ENCODE results near the gene FTO.

FTO gene

DNA sequence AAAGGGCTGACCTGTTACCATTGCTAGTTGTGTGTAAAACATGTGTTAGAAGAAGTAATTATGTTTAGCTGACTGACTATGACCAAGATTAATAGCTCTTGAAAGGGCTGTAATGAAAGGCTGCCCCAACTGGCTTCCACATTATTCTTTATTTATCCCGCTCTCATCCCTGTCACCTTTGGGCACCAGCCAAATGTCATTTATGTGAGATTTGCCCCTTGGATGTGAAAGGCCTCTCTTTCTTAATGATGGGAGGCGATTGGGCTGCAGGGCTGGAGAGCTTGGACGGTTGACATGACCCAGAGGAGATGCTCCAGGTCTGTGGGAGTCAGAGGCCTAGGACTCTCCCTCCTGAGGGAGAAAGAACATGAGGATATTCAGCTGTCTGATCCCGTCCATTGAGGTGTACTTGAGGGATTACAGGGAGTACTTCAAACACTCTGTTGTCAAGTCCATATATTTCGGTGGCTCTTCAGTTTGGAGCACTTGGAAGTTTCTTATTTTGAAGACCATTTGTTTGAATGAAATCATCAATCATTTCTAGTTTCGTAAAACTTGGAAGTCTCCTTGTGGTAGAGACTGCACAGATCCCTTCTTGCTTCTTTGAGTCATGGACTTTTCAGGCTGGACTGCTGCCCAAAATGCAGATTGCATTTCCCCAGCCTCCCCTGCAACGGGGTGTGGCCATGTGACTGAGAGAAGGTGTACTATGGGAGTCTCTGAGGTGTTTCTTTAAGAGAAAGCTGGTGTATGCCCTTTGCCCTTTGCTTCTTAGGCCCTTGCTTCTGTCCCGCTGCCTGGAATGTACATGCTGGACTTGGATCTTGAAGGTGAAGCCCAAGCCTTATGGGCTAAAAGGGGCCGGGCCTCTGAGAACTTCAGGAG is 51.3 kb downstream of the FTO start:
- no peak for DNase-seq (ENCODE audit: low read depth, low spot score)

DNA sequence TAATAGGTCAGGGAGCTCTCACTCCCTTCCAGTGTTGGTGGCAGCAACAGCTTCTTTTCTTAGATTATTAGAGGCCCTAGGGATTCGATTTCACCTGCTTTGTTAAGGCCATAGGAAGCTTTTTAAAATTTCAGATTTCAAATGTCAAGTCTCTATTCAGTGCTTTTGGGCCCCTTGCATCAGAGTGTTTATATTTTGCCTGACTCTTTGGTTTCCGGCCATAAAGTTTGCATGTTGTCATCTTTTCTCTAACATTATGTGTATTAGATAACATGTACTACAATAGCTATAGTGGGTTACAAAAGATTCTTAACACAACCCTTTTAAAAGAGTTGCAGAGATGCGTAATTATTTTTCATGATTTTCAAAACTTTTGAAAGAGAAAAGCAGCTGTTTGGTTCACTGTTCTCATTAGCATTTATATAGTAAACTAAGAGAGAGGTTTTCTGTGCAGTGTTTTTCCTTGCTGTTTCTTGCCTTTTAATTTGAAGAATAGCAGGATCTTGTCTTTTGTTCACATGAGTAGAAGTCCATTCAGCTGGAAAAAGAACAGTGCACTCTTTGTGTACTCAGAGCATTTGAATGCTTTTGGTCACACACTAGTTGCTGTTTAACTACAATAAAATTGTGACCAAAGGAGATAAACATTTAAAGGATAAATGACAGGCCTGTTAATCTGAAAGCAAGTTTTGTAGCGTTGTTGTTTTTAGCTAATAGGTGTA is 52.5 kb downstream of the FTO start:
- no peak for DNase-seq (ENCODE audit: low read depth, low spot score)

DNA sequence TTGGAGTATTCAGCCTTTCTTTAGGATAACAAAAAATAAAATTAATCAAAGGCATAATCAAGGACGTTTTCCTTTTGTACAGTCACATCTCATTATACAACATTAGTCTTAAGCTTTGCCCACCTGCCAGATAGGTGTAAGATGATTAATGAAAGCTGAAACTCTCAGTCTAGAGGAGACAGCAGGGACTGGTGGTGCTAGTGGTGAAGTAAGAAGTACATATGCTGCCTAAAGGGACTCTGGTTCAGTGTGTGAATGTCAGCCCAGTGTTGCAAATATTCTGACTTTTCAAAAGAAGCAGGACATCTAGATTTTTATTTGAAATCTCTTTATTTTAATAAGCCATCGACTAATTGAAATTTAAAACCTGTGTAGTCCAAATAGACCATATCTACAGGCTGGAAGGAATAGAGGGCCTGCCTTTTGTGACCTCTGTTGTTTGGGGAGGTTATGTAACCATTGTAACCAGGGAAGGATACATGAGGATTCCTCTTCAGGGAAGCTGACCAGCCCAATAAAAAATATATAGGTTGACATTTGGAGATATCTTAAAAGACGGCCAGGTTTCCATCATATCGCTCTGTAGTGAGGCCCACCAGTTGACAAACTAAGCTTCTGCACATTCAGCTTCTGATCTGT is 54.1 kb downstream of the FTO start:
- DNase-seq (ENCODE audit: low read depth, low spot score) = no peak

DNA sequence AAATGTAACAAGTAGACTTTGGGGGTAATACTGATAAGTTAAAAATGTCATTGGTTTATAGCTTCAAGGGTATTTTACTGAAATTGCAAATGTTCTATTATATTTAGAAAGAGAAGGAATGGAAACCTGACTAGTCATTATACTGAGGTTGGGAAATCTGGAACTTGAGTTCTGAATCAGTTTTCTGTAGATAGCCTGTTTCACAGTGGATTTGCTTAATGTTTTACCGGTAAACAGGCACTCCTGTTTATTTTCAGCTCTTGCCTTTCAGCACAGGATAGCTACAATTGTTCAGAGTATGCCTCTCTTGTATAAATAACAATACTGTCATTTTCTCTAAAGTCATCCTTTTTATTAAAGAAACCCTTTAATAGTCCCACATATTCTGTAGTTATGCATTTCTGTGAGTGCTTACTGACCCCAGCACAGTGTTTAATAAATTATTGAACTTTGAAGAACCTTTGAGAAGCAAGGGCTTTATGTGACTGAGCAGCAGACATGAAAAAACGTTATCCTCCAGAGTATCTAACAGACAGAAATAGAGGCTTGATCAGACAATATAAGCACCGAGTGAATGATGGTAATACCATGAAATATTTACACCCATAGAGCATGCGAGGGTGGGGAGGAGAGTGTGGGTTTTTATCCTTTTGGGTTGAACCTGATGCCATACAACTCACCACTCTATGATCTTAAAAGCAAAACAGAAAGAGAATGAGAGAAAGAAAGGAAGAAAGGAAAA is 58.2 kb downstream of the FTO start:
- no peak for DNase-seq (ENCODE audit: low read depth, low spot score)

DNA sequence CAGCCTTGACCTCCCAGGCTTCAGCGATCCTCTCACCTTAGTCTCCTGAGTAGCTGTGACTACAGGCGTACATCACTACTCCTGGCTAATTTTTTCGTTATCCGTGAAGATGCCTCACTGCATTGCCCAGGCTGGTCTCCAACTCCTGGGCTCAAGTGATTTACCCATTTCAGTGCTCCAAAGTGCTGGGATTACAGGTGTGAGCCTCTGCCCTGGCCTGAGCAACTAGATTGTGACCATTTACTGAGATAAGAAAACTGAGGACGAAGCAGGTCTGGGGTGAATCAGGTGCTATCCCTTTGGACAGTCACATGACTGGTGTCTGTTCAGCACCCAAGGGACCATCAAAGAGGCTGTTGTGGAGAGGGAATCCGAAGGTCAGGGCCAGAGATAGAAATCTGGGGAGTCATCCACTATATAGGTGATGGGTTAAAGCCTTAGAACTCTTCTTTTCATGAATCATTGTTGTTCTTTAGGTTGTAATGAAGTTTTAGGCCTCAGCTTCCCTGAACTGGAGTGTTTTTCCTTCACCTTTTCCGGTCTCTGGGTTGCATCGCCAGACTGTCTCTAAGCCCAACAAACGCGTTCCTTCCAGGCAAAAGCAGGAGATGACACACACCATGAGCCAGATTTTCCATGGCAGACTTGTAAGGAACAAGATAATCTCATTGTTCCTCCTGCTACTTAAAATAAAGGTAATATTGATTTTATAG is 62.5 kb downstream of the FTO start:
- DNase-seq (ENCODE audit: low read depth, low spot score) = no peak

DNA sequence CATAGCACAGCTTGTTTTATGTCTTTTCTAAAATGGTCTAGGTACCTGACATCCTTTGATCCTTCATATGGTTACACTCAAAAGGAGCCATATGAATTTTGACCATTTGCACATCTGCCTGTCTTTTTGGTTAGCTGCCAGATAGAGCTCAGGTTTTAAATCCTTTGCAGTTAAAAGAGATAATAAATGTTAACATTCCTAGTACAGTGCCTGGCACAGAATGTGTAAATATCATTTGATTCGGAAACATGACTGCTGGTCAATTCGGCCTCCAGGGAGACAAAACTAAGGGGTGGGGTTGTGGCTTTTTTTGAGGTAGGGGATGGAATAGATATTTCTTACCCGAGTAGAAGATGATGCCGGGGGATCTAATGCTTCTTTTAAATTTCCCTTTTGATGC is 64.2 kb downstream of the FTO start:
- no peak for DNase-seq (ENCODE audit: low read depth, low spot score)

DNA sequence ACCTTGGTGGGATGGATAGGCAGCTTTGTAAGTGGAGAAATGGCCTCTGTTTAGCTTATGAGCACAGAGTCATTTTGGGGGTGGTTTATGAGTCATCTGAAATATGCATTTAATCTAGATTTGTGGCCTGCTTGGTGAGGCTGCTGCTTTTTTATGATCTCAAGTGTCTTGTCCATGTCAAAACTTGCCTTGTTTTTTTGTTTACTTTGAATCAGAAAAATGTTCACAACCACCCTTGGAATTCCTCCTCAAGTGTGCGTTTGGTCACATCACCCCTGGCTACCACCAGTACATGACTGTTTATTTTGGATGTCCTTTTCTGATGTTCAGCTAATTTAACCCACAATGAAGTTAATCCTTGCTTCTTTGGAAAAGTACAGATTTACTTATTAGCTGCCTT is 64.6 kb downstream of the FTO start:
- no peak for DNase-seq (ENCODE audit: low read depth, low spot score)

DNA sequence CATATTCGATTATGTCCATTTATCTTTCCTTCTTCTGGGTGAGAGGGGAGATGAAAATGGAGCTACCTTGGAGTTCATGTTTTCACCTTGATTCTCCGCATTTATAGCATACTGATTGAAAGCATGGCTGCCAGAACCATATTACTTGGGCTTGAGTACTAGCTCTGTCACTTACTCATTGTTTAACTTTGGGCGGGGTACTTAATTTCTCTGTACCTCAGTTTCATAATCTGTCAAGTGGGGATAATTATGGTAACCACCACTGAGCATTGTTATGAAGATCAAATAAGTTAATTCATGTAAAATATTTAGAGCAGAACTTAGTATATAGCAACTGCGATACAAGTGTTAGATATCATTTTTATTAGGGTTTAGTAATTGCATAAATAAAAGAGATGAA is 65.2 kb downstream of the FTO start:
- no peak for DNase-seq (ENCODE audit: low read depth, low spot score)

DNA sequence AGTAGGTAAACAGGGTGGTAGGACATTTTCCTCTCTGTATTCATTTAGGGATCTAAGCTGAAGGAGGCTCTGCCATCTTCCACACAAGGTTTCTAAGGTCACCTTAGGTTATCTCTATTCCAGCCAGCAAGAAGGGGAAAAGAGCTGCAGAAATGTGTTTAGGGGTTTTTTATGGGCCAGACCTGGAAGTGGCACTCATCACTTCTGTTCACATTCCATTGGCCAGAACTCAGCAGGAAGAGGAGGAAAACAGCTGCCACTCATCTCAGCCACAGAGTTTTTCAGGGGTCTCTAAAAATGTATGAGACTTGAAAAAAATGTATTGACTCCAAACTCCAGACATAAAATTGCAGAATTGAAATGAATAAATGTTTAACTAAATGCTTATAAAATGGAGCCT is 65.8 kb downstream of the FTO start:
- no peak for DNase-seq (ENCODE audit: low read depth, low spot score)

DNA sequence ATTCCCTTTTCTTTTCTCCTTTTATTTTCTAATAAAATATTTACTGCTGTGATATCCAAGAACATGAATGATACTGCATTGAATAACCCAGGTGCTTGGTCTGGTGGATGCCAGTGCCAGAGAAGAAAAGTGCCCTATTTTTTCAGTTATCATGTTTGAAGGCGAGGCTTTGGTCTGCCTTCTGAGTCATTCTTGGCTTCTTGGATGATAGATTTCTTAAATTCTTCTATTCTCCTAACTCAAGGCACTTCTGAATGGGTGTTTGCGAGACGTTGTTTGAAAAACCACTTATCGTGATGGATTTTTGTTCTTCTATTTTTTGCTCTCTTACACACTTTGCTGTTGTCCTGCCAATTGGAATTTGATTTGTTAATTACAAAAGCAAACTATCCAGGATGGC is 66.7 kb downstream of the FTO start:
- no peak for DNase-seq (ENCODE audit: low read depth, low spot score)

DNA sequence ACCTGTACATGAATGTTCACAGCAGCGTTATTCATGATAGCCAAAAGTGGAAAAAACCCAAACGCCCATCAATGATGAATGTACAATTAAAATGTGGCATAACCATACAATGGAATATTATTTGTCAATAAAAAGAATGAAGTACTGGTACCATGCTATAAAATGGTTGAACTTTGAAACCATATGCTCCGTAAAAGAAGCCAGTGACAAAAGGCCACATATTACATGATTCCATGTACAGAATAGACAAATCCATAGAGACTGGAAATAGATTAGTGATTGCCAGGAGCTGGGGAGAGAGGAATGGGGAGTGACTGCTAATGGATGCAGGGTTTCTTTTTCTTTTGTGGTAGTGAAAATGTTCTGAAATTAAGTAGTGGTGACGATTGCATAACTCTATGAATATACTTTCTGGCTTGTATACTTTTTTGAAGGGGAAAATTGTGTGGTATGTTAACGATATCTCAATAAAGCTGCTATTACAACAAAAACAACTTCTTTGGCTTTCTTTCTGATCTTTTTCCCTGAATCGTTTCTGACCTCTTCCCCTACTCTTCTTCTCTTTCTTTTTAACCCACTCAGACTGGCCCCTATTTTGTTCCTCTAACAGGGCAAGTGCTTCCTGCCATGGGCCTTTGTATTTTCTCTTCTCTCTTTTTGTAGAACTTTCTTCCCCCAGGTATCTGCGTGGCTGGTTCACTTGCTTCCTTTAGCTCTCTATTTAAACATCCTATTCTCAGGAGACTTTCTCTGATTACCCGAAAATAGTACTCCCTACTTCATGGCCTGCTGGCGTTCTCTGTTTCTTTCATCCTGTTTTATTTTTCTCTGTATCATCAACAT is 67.9 kb downstream of the FTO start:
- no peak for DNase-seq (ENCODE audit: low read depth, low spot score)

DNA sequence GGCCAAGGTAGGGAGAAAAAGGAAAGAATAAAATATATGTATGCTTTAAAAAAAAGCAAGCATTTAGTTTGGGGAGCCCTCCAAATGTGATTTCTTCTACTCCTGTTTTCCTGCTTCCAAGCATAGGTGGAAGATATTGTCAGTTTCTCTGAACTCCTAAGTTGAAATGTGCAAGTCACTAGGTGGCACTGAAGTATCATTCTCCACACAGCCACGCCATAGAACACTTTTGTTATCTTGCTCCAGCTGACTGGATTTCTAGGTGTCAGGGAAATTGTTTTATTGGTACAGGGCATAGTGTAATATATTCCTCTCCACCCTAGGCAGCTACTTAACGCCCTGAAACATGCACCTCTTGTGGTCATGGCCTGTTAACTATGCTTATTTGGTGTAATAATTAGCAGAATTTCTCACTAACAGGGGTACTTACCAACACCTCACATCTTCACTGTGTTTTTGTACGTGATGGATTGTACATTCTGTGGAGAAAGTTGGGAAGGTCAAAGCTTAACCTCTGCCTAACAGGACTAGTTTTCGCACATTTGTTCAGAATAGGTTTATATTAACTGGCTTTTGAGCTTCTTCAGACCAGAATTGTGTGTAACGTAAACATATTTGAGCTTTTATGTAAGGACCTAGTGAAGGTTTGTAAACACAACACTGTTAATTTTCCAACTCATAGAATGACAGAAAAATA is 69.3 kb downstream of the FTO start:
- DNase-seq (ENCODE audit: low read depth, low spot score) = no peak

DNA sequence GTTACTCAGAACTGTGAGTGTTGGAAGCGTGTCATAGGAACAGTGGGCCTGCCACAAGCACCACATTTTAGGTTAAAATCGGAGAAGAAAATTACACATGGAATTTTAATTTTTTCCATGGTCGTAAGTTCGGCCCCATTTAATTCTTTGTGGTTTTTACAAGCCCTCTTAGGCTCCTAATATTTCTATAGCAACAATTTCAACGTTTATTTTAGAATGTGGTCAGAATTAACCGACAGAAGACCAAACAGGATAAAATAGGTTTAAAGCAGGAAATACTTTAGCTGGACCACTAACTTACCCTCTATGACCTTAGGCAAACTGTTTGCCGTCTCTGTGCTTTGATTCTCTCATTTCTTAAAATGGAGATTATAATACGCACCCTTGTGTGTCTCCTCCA is 69.9 kb downstream of the FTO start:
- DNase-seq (ENCODE audit: low read depth, low spot score) = no peak

DNA sequence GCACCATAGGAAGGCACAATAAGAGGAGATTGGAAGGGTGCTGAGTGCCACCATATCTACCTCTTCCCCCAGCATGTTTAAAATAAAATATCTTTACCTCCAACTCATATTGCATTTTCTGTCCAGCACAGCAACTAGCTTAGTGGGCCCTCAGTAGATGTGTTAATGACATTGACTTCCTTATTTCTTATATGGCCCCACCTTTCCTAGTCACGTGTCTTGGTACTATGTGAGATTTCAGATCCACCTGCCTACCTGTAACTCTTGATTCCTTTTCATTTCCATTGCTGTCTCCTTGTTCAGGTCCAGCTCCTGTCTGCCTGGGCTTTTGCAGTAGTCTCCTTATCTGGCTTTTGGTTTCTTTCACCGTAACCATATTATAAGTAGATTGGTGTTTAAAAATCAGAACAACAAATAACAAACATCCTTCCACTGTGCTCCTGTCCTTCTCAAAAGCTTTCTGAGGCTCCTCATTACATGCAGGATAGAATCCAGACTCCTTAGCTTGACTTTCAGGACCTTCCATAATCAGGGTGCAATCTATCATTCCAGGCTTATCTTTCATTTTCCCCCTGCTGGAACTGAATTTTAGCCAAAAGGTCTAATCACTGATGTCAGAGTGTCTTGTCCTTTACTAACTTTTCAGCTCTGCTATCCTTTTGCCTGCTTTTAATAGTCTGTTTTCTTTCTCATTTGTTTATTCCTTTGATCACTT is 71.3 kb downstream of the FTO start:
- DNase-seq (ENCODE audit: low read depth, low spot score) = no peak

DNA sequence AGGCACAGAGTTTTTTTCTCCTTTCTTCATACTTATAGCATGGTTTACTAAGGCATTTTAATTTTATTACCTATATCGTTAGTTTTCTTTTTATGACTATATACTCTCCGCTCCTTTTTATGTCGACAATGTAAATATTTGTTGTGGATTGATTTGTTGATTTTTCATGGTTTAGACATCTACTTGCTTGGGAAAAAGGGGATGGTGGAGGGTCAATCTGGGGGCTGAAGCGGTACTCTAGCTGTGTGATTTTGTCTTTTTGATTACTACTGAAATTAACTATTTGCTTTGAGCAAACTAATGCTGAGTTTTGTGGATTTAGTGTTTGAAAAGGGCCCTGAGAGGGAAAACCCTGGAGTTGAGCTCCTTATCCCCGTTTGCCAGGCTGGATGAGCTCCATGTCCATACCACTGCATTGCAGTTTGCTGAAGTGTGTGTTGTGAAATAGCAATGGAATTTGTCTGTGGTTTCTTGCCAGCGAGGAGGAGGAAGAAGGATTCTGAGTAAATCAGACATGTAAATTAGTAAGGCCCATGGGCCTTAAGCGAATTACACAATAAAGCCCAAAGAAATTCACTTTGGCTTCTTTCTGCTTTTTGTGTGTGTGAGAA is 72.0 kb downstream of the FTO start:
- DNase-seq (ENCODE audit: low read depth, low spot score) = no peak

DNA sequence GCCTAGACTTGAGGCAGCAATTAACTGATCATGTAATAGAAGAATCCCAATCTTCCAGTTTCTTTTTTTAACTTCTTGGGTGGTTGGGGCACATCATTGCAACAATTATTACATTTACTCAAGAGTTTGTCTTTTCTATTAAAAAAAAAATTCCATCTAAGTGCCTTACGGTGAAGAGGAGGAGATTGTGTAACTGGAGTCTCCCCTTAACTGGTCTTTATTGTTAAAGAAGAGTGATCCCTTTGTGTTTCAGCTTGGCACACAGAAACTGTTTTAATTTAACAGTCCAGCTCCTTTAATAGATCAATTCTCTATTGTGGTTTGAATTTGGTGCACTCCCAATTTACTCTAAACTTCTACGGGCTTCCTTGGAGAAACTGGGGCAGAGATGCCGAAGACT is 75.2 kb downstream of the FTO start:
- no peak for DNase-seq (ENCODE audit: low read depth, low spot score)

DNA sequence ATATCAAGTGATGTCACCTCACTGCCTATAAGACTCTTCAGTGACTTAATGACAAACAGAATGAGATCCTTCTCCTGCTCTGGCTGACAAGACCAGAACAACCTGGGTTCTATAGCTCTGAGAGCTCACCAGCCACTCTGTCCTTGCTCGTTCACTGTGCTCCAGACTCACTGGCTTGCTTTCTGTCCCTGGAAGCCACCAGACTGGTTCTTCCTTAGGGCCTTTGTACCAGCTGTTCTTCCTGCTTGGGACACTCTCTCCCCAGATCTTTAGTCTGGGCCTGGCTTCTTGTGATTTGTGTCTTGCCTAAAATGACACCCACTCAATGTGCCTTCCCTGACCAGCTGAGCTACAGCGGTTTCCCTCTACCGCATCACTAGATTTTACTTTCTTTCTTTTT is 76.1 kb downstream of the FTO start:
- DNase-seq (ENCODE audit: low read depth, low spot score) = no peak

DNA sequence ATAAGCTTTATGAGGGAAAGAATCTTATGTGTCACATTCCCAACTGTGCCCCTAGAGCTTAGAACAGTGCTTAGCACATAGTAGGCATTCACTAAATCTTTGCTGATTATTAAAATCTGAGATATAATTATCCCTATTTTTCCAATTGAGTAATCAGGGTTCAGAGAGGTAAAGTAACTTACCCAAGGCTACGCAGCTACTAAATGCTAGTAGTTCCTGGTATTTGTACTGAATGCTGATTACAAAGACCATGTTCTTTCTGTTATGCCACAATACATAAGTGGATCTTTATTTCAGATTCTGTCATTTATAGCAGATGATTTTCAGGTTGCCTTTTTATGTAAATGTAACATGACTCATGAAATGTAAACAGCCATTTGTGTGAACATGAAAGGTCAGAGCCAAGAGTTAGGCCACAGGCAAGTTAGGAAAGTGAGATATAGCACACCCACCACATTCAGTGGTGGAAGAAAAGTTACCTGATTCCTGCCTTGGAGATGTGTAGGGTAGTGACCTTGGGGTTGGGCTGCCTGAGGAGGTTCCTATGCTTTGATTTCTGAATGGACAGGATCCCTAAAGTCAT is 77.2 kb downstream of the FTO start:
- DNase-seq (ENCODE audit: low read depth, low spot score) = no peak

All from activated CD4-positive, CD25-positive, alpha-beta regulatory T cell treated with anti-CD3 and anti-CD28 coated beads, Interleukin-2, amount 50 U/mL, for 16 hours (primary cell).